Astrocyte (in vitro differentiated cells and primary cell): ENCODE data around the gene SLC45A3. TPM values are rescaled to one million over a fixed set of nuclear protein-coding genes. Genes with fewer than 3 reads are reported as not detected.

ENCODE experiments used
- DNase-seq: peaks from one replicate; pipeline ENCODE4 v3.0.0-alpha.2; 2010; ENCODE audit warnings: low read depth
- FAIRE-seq: peaks from 2 replicates; lab custom pipeline; 2011; peaks lifted over from hg19 to GRCh38; lab: Jason Lieb, UNC
- H2AFZ ChIP-seq: 2 replicates; pipeline ENCODE4 v1.6.0; 2012; ENCODE audit warnings: low read depth, low read length, inconsistent platforms
- H3K27ac ChIP-seq: 2 replicates; pipeline ENCODE4 v1.5.1; 2011; ENCODE audit warnings: low read depth, low read length, inconsistent platforms
- H3K27me3 ChIP-seq: 2 replicates; pipeline ENCODE4 v1.6.0; 2011; ENCODE audit warnings: low read length, inconsistent platforms; ENCODE audit not compliant: insufficient read depth
- H3K36me3 ChIP-seq: 2 replicates; pipeline ENCODE4 v1.5.1; 2011; ENCODE audit warnings: low read length, inconsistent platforms; ENCODE audit not compliant: insufficient read depth
- H3K4me1 ChIP-seq: 2 replicates; pipeline ENCODE4 v1.5.1; 2011; ENCODE audit warnings: low read length, inconsistent platforms; ENCODE audit not compliant: insufficient read depth
- H3K4me2 ChIP-seq: 2 replicates; pipeline ENCODE4 v1.6.0; 2012; ENCODE audit warnings: low read length, inconsistent platforms
- H3K4me3 ChIP-seq: 2 replicates; pipeline ENCODE4 v1.5.1; 2011; ENCODE audit warnings: low read depth, mild to moderate bottlenecking, low read length, inconsistent platforms; ENCODE audit not compliant: insufficient read depth
- H3K79me2 ChIP-seq: 2 replicates; pipeline ENCODE4 v1.6.0; 2012; ENCODE audit warnings: mild to moderate bottlenecking, low read length, inconsistent platforms; ENCODE audit not compliant: insufficient read depth
- H3K9ac ChIP-seq: 2 replicates; pipeline ENCODE4 v1.6.0; 2012; ENCODE audit warnings: mild to moderate bottlenecking, low read length, inconsistent platforms
- H3K9me3 ChIP-seq: 2 replicates; pipeline ENCODE4 v1.5.1; 2012; ENCODE audit warnings: low read depth, mild to moderate bottlenecking, low read length, inconsistent platforms; ENCODE audit not compliant: insufficient read depth
- H4K20me1 ChIP-seq: 2 replicates; pipeline ENCODE4 v1.6.0; 2012; ENCODE audit warnings: low read length, inconsistent platforms; ENCODE audit not compliant: insufficient read depth
- H3K27ac Mint-ChIP-seq: one replicate; pipeline ENCODE4 v1.8.0; 2021; ENCODE audit warnings: mild to moderate bottlenecking, mixed read lengths; ENCODE audit not compliant: unreplicated experiment
- H3K27me3 Mint-ChIP-seq: one replicate; pipeline ENCODE4 v1.8.0; 2021; ENCODE audit warnings: low read depth, mixed read lengths; ENCODE audit not compliant: unreplicated experiment
- H3K36me3 Mint-ChIP-seq: one replicate; pipeline ENCODE4 v1.8.0; 2021; ENCODE audit warnings: low read depth, mixed read lengths; ENCODE audit not compliant: unreplicated experiment
- H3K4me1 Mint-ChIP-seq: one replicate; pipeline ENCODE4 v1.8.0; 2021; ENCODE audit warnings: low read depth, mixed read lengths; ENCODE audit not compliant: unreplicated experiment
- H3K4me3 Mint-ChIP-seq: one replicate; pipeline ENCODE4 v1.8.0; 2021; ENCODE audit warnings: mild to moderate bottlenecking, moderate library complexity, mixed read lengths; ENCODE audit not compliant: unreplicated experiment
- H3K9me3 Mint-ChIP-seq: one replicate; pipeline ENCODE4 v1.8.0; 2021; ENCODE audit warnings: mild to moderate bottlenecking, mixed read lengths; ENCODE audit not compliant: unreplicated experiment
- EZH2 ChIP-seq: IDR thresholded peaks from 2 replicates; pipeline ENCODE4 v1.6.1; 2012; ENCODE audit warnings: mild to moderate bottlenecking, low read length, inconsistent platforms; ENCODE audit not compliant: insufficient read depth
- total RNA-seq: library from RNA; stranded (reverse); gene quantifications from 2 replicates; pipeline ENCODE4 v1.2.1, GENCODE V29; 2021
- TF ChIP-seq, protein P1 (sequence below): IDR thresholded peaks from 2 replicates; pipeline ENCODE4 v1.5.1; 2011; ENCODE audit warnings: low read depth, mild to moderate bottlenecking, inconsistent platforms, low read length, moderate library complexity; ENCODE audit not compliant: insufficient read depth

Gene SLC45A3
- total RNA-seq, 1 donor from 2014 or later, result 7.1 TPM

DNA sequence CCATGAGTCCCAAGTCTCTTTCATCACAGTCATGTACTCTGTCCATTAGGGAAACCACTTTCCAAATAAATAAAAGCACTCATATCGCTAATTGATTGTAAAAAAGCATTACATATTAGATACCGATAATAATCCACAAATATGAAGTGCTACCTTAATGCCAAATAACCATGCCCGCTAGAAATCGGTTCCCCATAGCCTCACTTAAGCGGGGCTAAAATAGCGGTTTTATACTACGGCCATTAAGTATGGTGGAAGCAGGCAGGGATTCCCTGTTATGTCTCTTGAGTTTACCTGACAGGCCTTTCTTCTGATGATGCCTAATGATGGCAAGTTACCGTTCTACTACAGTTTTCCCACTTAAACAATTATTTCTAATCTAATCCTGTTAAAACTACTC lies 52.4 kb downstream of the SLC45A3 start:
- Mint-ChIP-seq H3K27me3 (no peaks in the 10 kb centered on the region), H3K9me3 (no peaks in the 10 kb centered on the region), H3K36me3 (peaks cover 5% of the 10 kb centered on the region), H3K4me1 (peaks cover 15% of the 10 kb centered on the region), H3K4me3 (no peak overlapping the region), H3K27ac (no peak overlapping the region)
- Histone ChIP-seq H3K4me2 (no peak overlapping the region), H3K36me3 (peaks cover 8% of the 10 kb centered on the region), H3K4me3 (no peak overlapping the region), H2AFZ (no peak overlapping the region), H3K9ac (no peak overlapping the region), H3K79me2 (peaks cover 79% of the 10 kb centered on the region), H3K27ac (no peak overlapping the region), H3K9me3 (no peaks in the 10 kb centered on the region), H3K27me3 (no peaks in the 10 kb centered on the region), H3K4me1 (peaks cover 3% of the 10 kb centered on the region), H4K20me1 (peaks cover 48% of the 10 kb centered on the region)
- no peak for TF ChIP-seq EZH2
- TF ChIP-seq, protein P1, sequence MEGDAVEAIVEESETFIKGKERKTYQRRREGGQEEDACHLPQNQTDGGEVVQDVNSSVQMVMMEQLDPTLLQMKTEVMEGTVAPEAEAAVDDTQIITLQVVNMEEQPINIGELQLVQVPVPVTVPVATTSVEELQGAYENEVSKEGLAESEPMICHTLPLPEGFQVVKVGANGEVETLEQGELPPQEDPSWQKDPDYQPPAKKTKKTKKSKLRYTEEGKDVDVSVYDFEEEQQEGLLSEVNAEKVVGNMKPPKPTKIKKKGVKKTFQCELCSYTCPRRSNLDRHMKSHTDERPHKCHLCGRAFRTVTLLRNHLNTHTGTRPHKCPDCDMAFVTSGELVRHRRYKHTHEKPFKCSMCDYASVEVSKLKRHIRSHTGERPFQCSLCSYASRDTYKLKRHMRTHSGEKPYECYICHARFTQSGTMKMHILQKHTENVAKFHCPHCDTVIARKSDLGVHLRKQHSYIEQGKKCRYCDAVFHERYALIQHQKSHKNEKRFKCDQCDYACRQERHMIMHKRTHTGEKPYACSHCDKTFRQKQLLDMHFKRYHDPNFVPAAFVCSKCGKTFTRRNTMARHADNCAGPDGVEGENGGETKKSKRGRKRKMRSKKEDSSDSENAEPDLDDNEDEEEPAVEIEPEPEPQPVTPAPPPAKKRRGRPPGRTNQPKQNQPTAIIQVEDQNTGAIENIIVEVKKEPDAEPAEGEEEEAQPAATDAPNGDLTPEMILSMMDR, result no peak
- FAIRE-seq (no peak), DNase-seq (no peak)

DNA sequence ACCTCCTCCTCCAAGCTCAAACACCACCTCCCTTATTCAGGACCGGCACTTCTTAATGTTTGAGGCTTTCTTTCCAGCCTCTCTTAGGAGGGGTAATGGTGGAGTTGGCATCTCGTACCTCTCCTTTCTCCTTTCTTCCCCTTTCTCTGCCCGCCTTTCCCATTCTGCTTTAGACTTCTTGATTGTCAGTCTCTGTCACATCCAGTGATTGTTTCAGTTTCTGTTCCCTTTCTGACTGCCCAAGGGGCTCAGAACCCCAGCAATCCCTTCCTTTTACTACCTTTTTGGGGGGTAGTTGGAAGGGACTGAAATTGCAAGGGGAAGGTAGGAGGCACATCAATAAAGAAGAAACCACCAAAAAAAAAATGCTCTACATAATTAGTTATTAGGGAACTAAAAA lies 54.1 kb downstream of the SLC45A3 start:
- Mint-ChIP-seq H3K27me3 (no peaks in the 10 kb centered on the region), H3K27ac (no peak overlapping the region), H3K36me3 (peaks cover 5% of the 10 kb centered on the region), H3K4me3 (no peak overlapping the region), H3K9me3 (no peaks in the 10 kb centered on the region), H3K4me1 (peaks cover 15% of the 10 kb centered on the region)
- peaks cover 48% of the 10 kb centered on the region for H4K20me1 ChIP-seq
- FAIRE-seq (no peak), DNase-seq (no peak)
- H3K4me2 ChIP-seq, result no peak overlapping the region
- H2AFZ ChIP-seq, result no peak overlapping the region
- no peak overlapping the region for H3K27ac ChIP-seq
- peaks cover 92% of the 10 kb centered on the region for H3K79me2 ChIP-seq
- H3K4me3 ChIP-seq, result no peak overlapping the region
- H3K27me3 ChIP-seq, result no peaks in the 10 kb centered on the region
- peaks cover 5% of the 10 kb centered on the region for H3K4me1 ChIP-seq
- no peaks in the 10 kb centered on the region for H3K9me3 ChIP-seq
- H3K9ac ChIP-seq, result no peak overlapping the region
- no peak for TF ChIP-seq EZH2
- TF ChIP-seq, protein P1, result no peak
- peaks cover 12% of the 10 kb centered on the region for H3K36me3 ChIP-seq

DNA sequence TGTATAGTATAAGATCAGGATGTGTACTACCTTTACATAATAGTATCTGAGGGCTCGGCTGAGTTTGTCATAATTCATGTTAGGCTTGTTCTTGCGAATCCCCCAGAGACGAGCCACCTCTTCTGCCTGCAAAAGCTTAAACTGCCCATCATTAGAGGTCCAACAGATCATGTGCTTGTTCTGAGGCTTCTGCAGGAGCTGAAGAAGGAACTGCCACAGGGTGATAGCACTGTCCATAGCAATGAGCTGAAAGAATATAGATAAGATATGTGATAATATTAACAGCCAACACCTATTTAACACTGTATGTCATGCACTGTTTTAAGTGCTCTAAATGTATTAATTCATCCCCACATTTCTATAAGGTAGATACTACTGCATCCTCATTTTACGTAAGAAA lies 56.7 kb downstream of the SLC45A3 start:
- Histone ChIP-seq H3K79me2 (peaks cover 86% of the 10 kb centered on the region), H4K20me1 (peaks cover 56% of the 10 kb centered on the region)
- TF ChIP-seq EZH2, result no peak
- TF ChIP-seq, protein P1, result no peak

More for the DNA sequence above, 56.7 kb downstream of the SLC45A3 start:
- Histone ChIP-seq H3K9ac (no peak overlapping the region), H3K27ac (no peak overlapping the region), H3K4me3 (no peak overlapping the region), H2AFZ (no peak overlapping the region), H3K27me3 (no peaks in the 10 kb centered on the region), H3K9me3 (no peaks in the 10 kb centered on the region), H3K4me2 (no peak overlapping the region), H3K4me1 (peaks cover 3% of the 10 kb centered on the region), H3K36me3 (peaks cover 27% of the 10 kb centered on the region)
- H3K27ac Mint-ChIP-seq, result no peak overlapping the region
- peaks cover 7% of the 10 kb centered on the region for H3K4me1 Mint-ChIP-seq
- FAIRE-seq (no peak), DNase-seq (no peak)
- H3K4me3 Mint-ChIP-seq, result no peak overlapping the region
- H3K27me3 Mint-ChIP-seq, result no peaks in the 10 kb centered on the region
- H3K9me3 Mint-ChIP-seq, result no peaks in the 10 kb centered on the region
- H3K36me3 Mint-ChIP-seq, result peaks cover 9% of the 10 kb centered on the region
